KMS-11 (cell line): ENCODE results near the gene NINJ1.

Source experiments
- H2AFZ ChIP-seq: fragments of 200-600 bp; sonication (generic); 2 replicates; pipeline ENCODE4 v1.6.1; 2016; ENCODE audit warnings: antibody characterized with exemption, mixed run types, low read depth
- H3K27ac ChIP-seq: fragments of 200-600 bp; sonication (generic); 2 replicates; pipeline ENCODE4 v1.6.1; 2016; ENCODE audit warnings: mild to moderate bottlenecking, mixed run types
- H3K27me3 ChIP-seq: fragments of 200-600 bp; sonication (generic); 2 replicates; pipeline ENCODE4 v1.6.1; 2017; ENCODE audit warnings: mild to moderate bottlenecking, low read depth, mixed run types, moderate library complexity; ENCODE audit not compliant: insufficient read depth
- H3K36me3 ChIP-seq: fragments of 200-600 bp; sonication (generic); 2 replicates; pipeline ENCODE4 v1.6.1; 2017; ENCODE audit warnings: mild to moderate bottlenecking, mixed run types; ENCODE audit not compliant: insufficient read depth
- H3K4me1 ChIP-seq: fragments of 200-600 bp; sonication (generic); 2 replicates; pipeline ENCODE4 v1.6.1; 2016; ENCODE audit warnings: mild to moderate bottlenecking, low read depth, mixed run types; ENCODE audit not compliant: poor library complexity, severe bottlenecking
- H3K4me2 ChIP-seq: fragments of 200-600 bp; sonication (generic); 2 replicates; pipeline ENCODE4 v1.7.0; 2016; ENCODE audit warnings: mild to moderate bottlenecking, mixed run types
- H3K4me3 ChIP-seq: fragments of 200-600 bp; sonication (generic); IDR thresholded peaks from 2 replicates; pipeline ENCODE4 v1.6.1; 2017; ENCODE audit warnings: low read depth, low read length, mixed read lengths; ENCODE audit not compliant: insufficient read depth
- H3K79me2 ChIP-seq: fragments of 200-600 bp; sonication (generic); 2 replicates; pipeline ENCODE4 v1.6.1; 2016; ENCODE audit warnings: low read depth, mixed run types; ENCODE audit not compliant: insufficient read depth
- H3K9ac ChIP-seq: fragments of 200-600 bp; sonication (generic); 2 replicates; pipeline ENCODE4 v1.6.1; 2016; ENCODE audit warnings: mild to moderate bottlenecking, mixed run types
- H4K20me1 ChIP-seq: fragments of 200-600 bp; sonication (generic); 2 replicates; pipeline ENCODE4 v1.6.1; 2016; ENCODE audit warnings: mild to moderate bottlenecking, mixed run types; ENCODE audit not compliant: insufficient read depth
- CTCF ChIP-seq: fragments of 200-600 bp; sonication (generic); conservative IDR thresholded peaks from 2 replicates; pipeline ENCODE4 v1.6.1; 2017; ENCODE audit warnings: low read depth, mild to moderate bottlenecking, antibody characterized with exemption, low read length, moderate library complexity, mixed read lengths

Gene NINJ1

GRCh38 chr9:93072383-93072795 lies 61.7 kb downstream of the NINJ1 start:
- Histone ChIP-seq H3K9ac (no peak overlapping the region), H3K79me2 (no peaks in the 10 kb centered on the region), H3K4me2 (peak overlapping the region; percentile 40), H3K27me3 (no peaks in the 10 kb centered on the region), H3K36me3 (no peaks in the 10 kb centered on the region), H3K4me1 (peaks cover 19% of the 10 kb centered on the region), H2AFZ (peak overlapping the region; percentile 10; the same call in 1 of the 2 replicates), H3K4me3 (no peak overlapping the region), H4K20me1 (no peaks in the 10 kb centered on the region), H3K27ac (peak overlapping the region; percentile 27; the same call in 1 of the 2 replicates)
- TF ChIP-seq CTCF: no peak
